Thymus (tissue), 11 donors: Measurements from ENCODE around the gene MVD. TPM values are rescaled to one million over a fixed set of nuclear protein-coding genes. Genes with fewer than 3 reads are reported as not detected.

Experiments used
- DNase-seq, 9 donors: peaks; one replicate each; pipeline ENCODE4 v3.0.0-alpha.2; 2013; ENCODE audit warnings: low spot score in 9 of 9, low read depth in 6 of 9, missing footprints in 1 of 9
- H3K27ac ChIP-seq, 2 donors: one replicate each; pipeline ENCODE4 v1.5.1; 2013; ENCODE audit warnings: control low read depth in 1 of 2, low read depth in 1 of 2, low read length in 1 of 2, mild to moderate bottlenecking in 1 of 2, moderate library complexity in 1 of 2
- H3K27me3 ChIP-seq, 2 donors: one replicate each; pipeline ENCODE4 v1.5.1; 2013; ENCODE audit warnings: low read length in 1 of 2; ENCODE audit not compliant: control insufficient read depth in 2 of 2, insufficient read depth in 1 of 2
- H3K36me3 ChIP-seq, 2 donors: one replicate each; pipeline ENCODE4 v1.5.1; 2013; ENCODE audit warnings: low read length in 1 of 2, mild to moderate bottlenecking in 1 of 2, moderate library complexity in 1 of 2; ENCODE audit not compliant: control insufficient read depth in 2 of 2, insufficient read depth in 2 of 2
- H3K4me1 ChIP-seq, 2 donors: one replicate each; pipeline ENCODE4 v1.5.1; 2013; ENCODE audit warnings: low read length in 2 of 2; ENCODE audit not compliant: control insufficient read depth in 2 of 2, insufficient read depth in 2 of 2
- H3K4me3 ChIP-seq, 2 donors: one replicate each; pipeline ENCODE4 v1.5.1; 2013; ENCODE audit warnings: low read length in 2 of 2, control low read depth in 1 of 2, mild to moderate bottlenecking in 1 of 2
- H3K9me3 ChIP-seq, 2 donors: one replicate each; pipeline ENCODE4 v1.5.1; 2013; ENCODE audit warnings: low read length in 1 of 2, mild to moderate bottlenecking in 1 of 2; ENCODE audit not compliant: control insufficient read depth in 2 of 2, insufficient read depth in 1 of 2
- WGBS: extraction: QIAGEN DNeasy Blood & Tissue Kit; methylation state at CpG from one replicate; pipeline ENCODE4 v1.1.7; 2013; 5-methylcytosine and 5-hydroxymethylcytosine counted together
- polyA plus RNA-seq: library from polyadenylated mRNA; stranded (reverse); fragments of 200-250 nt; gene quantifications from one replicate; pipeline ENCODE4 v1.2.3, GENCODE V29; 2013
- total RNA-seq: library from RNA; stranded (reverse); fragments of 120-200 nt; gene quantifications from one replicate; pipeline ENCODE4 v1.2.4, GENCODE V29; 2013
- donor health status: healthy.

Gene MVD
- total and polyA plus RNA-seq, 2 donors = 22.1 to 30.2 TPM

DNA sequence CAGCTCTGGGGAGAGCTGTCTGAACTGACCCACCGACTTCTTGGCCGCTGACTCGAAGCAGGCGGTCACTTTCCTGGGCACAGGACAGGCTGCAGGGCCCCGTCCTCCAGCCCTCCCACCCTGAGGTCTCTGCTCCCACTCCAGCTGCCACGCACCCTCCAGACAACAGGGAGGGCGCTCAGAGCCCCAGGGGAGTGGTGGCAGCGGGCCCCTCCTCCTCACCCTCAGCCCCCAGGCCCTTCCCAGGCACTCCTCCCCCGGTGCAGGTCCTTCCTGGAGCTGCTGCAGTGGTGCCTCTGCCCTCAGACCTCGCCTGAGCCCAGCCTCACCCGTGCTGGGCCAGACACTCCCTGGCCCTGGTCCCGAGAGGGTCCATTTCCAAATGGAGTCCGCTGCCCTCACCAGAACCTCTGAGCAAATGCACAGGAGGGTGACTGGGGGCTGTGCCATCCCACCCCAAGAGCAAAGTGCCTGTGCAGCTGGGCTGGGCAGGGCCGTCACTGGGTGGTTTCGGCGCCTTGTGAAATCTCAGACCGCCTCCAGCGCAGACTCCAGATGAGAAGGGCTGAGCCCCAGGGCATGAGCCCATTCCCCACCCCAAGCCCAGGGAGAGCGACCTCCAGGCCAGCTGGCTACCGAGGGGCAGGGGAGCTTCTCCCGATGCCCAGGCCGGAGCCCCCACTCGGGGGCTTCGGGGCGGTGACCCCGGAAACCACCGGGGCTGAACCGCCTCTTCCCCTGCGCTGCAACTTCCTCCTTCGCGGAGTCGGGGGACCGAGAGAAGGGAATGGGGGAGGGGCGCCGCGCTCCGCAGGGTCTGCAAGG, 12.8 kb downstream of the MVD start:
- H3K27ac ChIP-seq = peak overlapping the region; percentile 34 to 80
- peaks cover 0 to 6% of the 10 kb centered on the region in 2 donors for H3K9me3 ChIP-seq
- 10% methylated on average over 37 of the region's 37 CpGs for WGBS
- H3K4me1 ChIP-seq = peaks cover 13 to 23% of the 10 kb centered on the region in 2 donors
- peaks cover 17 to 36% of the 10 kb centered on the region in 2 donors for H3K36me3 ChIP-seq
- peak overlapping the region; percentile 63 to 85 for H3K4me3 ChIP-seq
- no peaks in the 10 kb centered on the region for H3K27me3 ChIP-seq
- DNase-seq = peak in 5 of 9 donors; percentile 33 to 74 (median 38)

DNA sequence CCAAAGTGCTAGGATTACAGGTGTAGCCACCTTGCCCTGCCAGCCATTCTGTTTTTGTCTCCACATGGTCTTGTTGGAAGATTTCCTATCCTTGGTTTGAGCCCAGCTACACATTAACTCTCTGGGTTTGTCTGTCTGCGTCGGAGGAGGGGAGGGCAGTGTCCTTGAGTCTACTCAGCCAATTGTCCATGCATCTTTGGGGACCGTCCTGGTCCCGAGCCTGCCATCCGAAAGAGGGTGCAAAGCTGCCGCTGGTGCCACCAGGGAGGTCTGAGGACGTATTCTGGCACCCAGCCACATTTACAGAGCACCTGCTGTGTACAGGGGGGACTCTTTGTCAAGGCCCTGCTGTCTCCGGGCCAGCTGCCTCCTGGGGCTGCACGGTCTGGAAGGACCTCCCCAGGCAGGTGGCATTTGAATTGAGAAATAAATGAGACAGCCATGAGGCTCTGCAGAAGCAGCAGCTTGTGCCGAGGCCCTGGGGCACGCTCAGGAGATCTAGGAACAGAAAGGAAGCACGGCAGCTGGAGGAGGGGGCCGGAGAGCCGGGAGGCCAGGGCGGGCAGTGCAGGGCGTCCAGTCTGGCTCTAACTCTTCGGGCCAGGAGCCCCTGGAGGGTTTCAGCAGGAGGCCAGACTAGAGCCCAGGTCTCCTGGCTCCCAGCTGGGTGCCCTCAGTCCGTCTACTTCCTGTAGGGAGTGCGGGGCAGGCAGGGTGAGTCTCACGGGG, 13.5 kb downstream of the MVD start:
- Histone ChIP-seq H3K4me1 (peaks cover 13 to 23% of the 10 kb centered on the region in 2 donors), H3K27ac (no peak overlapping the region), H3K36me3 (peaks cover 12 to 30% of the 10 kb centered on the region in 2 donors), H3K27me3 (no peaks in the 10 kb centered on the region), H3K9me3 (peaks cover 0 to under 1% of the 10 kb centered on the region in 2 donors), H3K4me3 (peak overlapping the region; percentile 63 to 85)
- no peak for DNase-seq
- WGBS = 91% methylated on average over 20 of the region's 20 CpGs

DNA sequence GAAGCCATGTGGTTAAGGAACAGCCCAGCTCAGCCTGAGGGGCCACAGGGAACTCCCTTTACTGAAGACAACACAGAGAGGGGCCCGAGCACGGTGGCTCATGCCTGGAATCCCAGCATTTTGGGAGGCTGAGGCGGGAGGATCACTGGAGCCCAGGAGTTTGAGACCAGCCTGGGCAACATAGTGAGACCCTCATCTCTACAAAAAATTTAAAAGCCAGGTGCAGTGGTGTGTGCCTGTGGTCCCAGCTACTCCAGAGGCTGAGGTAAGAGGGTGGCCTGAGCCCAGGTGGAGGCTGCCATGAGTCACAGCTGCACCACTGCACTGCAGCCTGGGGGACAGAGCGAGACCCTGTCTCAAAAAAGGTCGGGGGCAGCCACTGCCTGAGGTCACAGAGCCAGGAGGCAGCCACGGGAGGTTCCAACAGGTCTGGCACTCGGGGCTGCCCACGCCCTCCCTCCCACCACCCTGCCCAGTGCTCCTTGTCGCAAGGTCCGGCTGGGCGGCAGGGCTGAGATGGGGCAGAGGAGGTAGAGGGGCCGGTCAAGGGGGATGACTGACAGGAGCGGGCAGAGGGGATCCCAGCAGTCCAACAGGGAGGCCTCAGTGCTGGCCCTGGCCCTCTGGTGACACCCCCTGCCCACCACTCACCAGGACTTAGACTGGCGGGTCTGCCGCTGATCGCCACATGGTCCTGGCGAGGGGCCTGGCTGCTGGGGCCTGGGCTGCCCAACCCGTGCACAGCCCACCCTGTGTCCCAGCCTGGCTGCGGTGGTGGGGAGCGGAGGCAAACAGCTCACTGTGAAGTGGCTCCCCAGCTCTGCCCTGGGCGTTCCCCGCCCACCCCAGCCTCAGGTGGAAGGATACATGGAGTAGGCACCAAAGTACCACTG, 15.5 kb downstream of the MVD start:
- Histone ChIP-seq H3K9me3 (peaks cover 0 to 1% of the 10 kb centered on the region in 2 donors), H3K4me1 (peaks cover 13 to 23% of the 10 kb centered on the region in 2 donors), H3K27me3 (no peaks in the 10 kb centered on the region), H3K36me3 (peaks cover 18 to 36% of the 10 kb centered on the region in 2 donors), H3K27ac (no peak overlapping the region), H3K4me3 (no peak overlapping the region)
- DNase-seq = no peak
- WGBS = 97% methylated on average over 22 of the region's 22 CpGs

DNA sequence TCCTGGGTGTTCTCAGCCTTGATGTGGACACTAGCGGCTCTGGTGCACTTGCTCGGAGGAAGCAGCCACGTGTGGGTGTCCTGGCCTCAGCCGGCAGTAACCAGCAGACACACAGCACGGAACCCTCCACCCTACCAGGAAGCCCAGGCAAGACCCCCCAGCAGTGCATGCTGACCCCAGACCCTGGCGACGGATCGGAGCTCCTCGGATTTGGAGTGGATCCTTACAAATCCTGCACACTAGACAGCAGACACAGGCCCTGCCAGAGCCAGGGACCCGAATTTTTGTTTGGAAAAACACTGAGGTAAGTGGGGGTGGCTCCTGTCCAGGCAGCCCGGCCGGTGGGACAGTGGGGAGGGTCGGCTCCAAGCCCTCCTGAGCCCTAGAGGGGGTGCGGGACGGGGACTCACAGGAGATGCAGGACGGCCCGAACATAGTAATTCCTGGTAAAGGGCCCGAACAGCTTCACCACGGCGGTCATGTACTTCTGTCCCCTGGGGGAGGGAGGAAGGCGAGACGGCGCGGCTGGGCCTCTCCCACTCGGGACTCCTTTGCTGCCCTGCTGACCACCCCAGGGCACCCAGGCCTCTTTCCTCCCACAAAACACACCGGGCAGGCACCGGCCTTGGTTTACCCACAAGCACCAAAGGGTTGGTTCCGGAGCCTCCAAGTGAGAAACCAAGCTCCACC, 16.4 kb downstream of the MVD start:
- peaks cover 13 to 18% of the 10 kb centered on the region in 2 donors for H3K4me1 ChIP-seq
- no peak for DNase-seq
- H3K27me3 ChIP-seq = no peaks in the 10 kb centered on the region
- peaks cover 1 to 3% of the 10 kb centered on the region in 2 donors for H3K9me3 ChIP-seq
- H3K36me3 ChIP-seq = peaks cover 14 to 36% of the 10 kb centered on the region in 2 donors
- 97% methylated on average over 28 of the region's 28 CpGs for WGBS
- no peak overlapping the region for H3K27ac ChIP-seq
- no peak overlapping the region for H3K4me3 ChIP-seq

DNA sequence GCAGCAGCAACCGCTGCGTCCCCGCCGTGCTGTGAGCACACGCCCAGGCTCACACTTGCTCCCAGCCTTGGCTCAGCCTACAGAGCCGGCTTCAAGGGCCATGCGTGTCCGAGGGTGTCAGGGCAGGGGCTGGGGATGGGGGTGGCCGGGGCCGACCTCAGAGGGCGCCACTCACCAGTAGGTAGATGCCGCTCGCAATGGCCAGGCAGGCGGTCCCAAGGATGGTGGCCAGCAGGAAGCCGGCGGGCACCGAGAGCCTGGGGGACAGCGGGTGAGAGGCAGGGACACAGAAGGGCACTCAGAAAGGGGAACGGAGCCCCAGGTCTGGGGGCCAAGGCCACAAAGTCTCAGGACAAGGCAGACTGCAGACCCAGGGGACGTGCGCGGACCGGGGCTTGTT, 16.9 kb downstream of the MVD start:
- H3K9me3 ChIP-seq = peaks cover 2 to 3% of the 10 kb centered on the region in 2 donors
- peaks cover under 1 to 5% of the 10 kb centered on the region in 2 donors for H3K27me3 ChIP-seq
- 95% methylated on average over 23 of the region's 23 CpGs for WGBS
- H3K27ac ChIP-seq = no peak overlapping the region
- no peak for DNase-seq
- H3K4me3 ChIP-seq = no peak overlapping the region
- peaks cover 8 to 12% of the 10 kb centered on the region in 2 donors for H3K4me1 ChIP-seq
- H3K36me3 ChIP-seq = peaks cover 14 to 36% of the 10 kb centered on the region in 2 donors

DNA sequence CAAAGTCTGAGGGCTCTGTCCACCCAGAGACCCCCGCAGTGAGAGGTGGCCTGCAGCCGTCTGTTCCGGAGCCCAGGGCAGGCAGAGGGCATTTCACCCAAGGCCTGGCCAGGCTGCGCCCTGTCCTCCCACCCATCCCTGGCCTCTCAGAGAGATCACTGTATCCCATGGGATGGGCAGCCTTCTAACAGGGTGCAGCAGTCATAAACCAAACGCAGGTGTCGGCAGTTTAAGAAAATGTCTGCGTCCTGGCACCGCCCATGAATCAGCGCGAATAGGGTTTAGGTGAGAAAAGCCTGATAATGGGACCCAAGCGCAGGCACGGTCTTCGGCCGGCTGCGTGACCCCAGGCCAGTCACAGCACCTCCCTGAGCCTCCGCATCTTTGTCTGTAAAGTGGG, 17.4 kb downstream of the MVD start:
- H3K27me3 ChIP-seq = peaks cover 5 to 10% of the 10 kb centered on the region in 2 donors
- no peak for DNase-seq
- H3K36me3 ChIP-seq = peaks cover 14 to 36% of the 10 kb centered on the region in 2 donors
- no peak overlapping the region for H3K27ac ChIP-seq
- peaks cover 8 to 12% of the 10 kb centered on the region in 2 donors for H3K4me1 ChIP-seq
- peaks cover 2 to 3% of the 10 kb centered on the region in 2 donors for H3K9me3 ChIP-seq
- 93% methylated on average over 16 of the region's 16 CpGs for WGBS
- H3K4me3 ChIP-seq = no peak overlapping the region

DNA sequence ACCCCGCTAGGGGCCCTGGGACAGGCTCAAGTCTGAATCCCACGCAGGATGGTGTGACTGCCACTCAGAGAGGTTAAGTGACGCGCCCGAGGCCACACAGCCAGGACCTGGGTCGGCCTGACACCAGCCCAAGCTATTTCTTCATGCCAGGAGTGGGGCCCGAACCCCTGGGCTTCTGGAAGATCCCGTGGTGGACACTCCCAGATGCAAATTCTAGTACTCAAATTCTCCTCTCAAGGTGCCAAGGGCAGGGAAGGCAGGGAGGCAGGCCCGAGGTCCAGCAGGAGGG, 19.3 kb downstream of the MVD start:
- peaks cover 14 to 33% of the 10 kb centered on the region in 2 donors for H3K36me3 ChIP-seq
- no peak overlapping the region for H3K4me3 ChIP-seq
- no peak overlapping the region for H3K27ac ChIP-seq
- H3K9me3 ChIP-seq = peaks cover 2 to 6% of the 10 kb centered on the region in 2 donors
- H3K4me1 ChIP-seq = no peaks in the 10 kb centered on the region
- 96% methylated on average over 9 of the region's 9 CpGs for WGBS
- no peak for DNase-seq
- H3K27me3 ChIP-seq = peaks cover 14 to 29% of the 10 kb centered on the region in 2 donors

DNA sequence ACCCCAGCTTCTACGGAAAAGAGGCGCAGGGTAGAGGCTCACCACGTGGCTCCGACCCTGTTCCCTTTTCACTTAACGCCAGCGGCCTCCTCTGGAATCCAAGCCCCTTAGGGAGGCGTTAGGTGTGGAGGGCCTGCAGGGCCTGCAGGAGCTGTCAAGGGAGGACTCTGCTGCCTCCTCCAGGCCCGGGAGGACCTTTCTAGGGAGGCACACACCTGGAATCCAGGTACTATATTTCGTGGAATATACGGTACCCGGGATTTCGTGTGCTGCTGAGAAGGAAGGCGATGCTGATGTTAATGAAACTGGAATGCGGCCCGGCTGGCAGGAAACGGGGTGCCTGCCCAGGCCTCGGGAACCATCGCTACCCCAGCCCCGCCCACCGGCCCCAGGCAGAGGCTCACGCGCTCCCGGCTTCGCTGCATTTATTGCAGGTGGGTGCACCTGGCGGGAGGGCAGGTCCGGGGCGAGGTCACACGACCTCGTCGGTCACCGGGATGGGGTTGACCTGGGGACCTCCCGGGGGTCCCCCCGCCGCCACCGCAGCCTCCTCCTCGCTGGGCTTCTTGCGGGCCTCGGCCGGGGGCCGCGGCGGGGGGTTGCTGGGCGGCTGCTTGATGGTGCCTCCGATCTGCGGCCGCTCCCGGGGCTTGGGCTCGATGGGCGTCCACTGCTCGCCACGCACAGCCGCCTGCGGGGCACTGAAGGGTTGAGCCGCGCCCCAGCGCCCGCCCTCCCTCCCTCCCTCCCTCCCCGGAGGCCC, 19.8 kb downstream of the MVD start:
- WGBS = 94% methylated on average over 58 of the region's 58 CpGs
- H3K27me3 ChIP-seq = peaks cover 17 to 34% of the 10 kb centered on the region in 2 donors
- no peak overlapping the region for H3K4me3 ChIP-seq
- DNase-seq = no peak
- H3K9me3 ChIP-seq = peaks cover 5 to 11% of the 10 kb centered on the region in 2 donors
- peaks cover 14 to 33% of the 10 kb centered on the region in 2 donors for H3K36me3 ChIP-seq
- no peak overlapping the region for H3K27ac ChIP-seq
- H3K4me1 ChIP-seq = peaks cover 0 to 4% of the 10 kb centered on the region in 2 donors
